Stomach (tissue), 4 donors: ENCODE results near the gene ADCK2.

ENCODE experiments used
- CTCF ChIP-seq, 7 experiments: fragments of 450-650 bp in 4 of 7; fragments of 200-600 bp in 3 of 7; sonication (generic) in 3 of 7; IDR thresholded peaks; one replicate each; pipeline ENCODE4 v1.5.1; 2016 to 2019; ENCODE audit warnings: antibody characterized with exemption in 7 of 7, control low read depth in 2 of 7, mild to moderate bottlenecking in 1 of 7
- EP300 ChIP-seq: sonication (generic); formaldehyde crosslinking; IDR thresholded peaks from one replicate; pipeline ENCODE4 v1.6.1; 2017; ENCODE audit warnings: antibody characterized with exemption
- POLR2AphosphoS5 ChIP-seq, 3 donors: sonication (generic); formaldehyde crosslinking; IDR thresholded peaks; one replicate each; pipeline ENCODE4 v1.6.1; 2016; ENCODE audit warnings: antibody characterized with exemption in 3 of 3

- no peak for TF ChIP-seq POLR2AphosphoS5 (IDR thresholded peaks at IDR 0.05)
- no peak for TF ChIP-seq CTCF (IDR thresholded peaks at IDR 0.05)
- TF ChIP-seq EP300, result no peak
Measured at GRCh38 chr7:140649556-140650205, 23.1 kb upstream of the ADCK2 start.
